ENCODE results near the gene WDFY2. TPM values are rescaled to one million over a fixed set of nuclear protein-coding genes. Genes with fewer than 3 reads are reported as not detected.

The WDFY2 gene
- total and polyA plus RNA-seq, 2 of the 8 experiments (the other 6 are each of a cell fraction or from before 2014, with no cell fraction given) = 13.9 to 29.0 TPM

DNA sequence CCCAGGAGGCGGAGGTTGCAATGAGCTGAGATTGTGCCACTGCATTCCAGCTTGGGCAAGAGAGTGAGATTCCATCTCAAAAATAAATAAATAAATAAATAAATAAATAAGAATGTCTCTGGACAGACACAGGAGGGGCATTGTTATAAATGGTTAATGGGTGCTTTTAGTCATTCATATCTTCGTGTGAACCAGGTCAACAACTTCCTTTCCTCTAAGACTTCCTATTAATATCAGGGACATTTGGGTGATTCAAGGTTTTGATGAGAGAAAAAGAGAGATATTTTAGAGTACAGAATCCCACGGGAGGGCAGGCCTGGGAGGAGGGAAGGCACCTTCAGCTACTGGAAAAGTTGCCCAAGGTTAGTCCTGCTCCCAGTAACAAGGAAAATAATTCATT lies 195.8 kb downstream of the WDFY2 start (continued):
- TF ChIP-seq, protein P1, sequence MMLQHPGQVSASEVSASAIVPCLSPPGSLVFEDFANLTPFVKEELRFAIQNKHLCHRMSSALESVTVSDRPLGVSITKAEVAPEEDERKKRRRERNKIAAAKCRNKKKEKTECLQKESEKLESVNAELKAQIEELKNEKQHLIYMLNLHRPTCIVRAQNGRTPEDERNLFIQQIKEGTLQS (IDR thresholded peaks at IDR 0.05; ENCODE audit: insufficient read depth, low read depth, low read length) = no peak

Measured in H1 (cell line).